ENCODE results near the gene EMC7.
"Not testable (repeated sequence)": the region's sequence is repeated elsewhere in the genome, so short reads cannot be mapped to it uniquely, and the experiment has no call there.

Gene EMC7

DNA sequence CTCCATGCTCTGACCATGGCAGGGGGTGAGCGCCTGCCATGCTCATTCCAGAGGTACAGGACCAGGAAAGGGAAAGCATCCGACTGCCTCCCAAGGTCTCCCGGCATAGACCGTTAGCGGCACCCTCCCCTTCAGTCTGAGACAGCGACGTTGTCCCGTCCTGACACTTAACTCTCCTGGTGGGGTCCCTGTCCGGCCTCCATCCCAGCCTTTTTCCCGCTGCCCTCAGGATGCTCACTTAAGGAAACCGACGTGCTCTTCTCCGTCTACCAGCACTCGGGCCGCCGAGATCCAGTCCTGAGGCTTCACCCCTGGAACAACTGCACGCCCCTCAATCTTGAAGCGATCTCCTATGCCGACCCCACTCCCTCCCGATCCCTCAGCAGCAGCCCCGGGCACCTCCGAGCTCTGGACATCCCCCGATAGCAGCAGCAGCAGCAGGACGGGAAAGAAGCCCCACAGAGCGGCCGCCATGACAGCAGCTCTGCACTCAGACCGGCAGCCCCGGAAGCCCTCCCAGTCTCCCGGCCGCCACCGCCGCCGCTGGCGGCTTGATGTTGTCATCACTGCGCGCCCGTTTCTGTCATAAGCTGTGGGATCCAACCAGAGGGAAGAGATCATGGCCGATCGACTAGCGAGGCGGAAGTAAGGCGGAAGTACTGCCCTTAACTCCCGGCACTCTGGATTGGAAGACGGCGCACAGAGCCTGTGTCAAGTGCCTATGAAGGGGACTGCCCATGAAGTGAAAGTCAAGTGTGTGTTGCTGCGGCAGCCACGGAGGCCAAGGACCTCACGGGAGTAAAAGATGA is at the start of gene EMC7, which contains the start of gene PGBD4:
Gene EMC7, minus strand, starts transcription at position 497 of the 809 bp plus-strand sequence. Its CDS starts 23 bp downstream, at position 474.
Gene PGBD4, plus strand, starts transcription at position 718 of the 809 bp plus-strand sequence. CDS start 449 bp downstream, outside the sequence.
- DNase-seq = peak; percentile 99

DNA sequence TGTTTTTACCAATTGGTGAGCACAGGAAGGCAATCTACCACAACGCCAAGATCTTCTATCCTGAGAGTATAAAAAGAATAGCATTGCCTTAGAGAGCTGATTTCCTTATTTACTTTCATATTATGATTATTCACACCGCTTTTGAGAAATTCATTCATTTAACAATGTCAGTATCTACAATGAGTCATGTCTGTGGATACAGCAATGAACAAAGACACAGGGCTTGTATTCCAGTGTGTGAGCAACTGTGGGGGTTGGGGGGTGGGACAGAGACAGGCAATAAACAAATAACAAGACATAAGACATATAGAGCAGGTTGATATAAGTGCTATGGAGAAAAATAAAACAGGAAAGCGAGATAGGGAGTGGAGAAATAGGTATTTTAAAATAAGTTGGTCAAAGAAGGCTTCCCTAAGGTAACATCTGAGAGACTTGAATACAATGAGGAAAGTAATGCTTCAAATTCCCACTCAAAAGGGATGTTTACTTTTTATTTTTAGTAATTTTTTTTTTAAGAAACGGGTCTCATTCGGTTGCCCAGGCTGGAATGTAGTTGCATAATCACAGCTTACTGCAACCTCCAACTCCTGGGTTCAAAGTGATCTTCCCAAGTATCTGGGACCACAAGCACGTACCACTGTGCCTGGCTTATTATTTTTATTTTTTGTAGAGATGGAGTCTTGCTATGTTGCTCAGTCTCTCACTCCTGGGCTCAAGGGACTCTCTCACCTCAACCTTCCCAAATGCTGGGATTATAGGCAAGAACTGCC is 45.9 kb upstream of the EMC7 start:
- no peak for DNase-seq

DNA sequence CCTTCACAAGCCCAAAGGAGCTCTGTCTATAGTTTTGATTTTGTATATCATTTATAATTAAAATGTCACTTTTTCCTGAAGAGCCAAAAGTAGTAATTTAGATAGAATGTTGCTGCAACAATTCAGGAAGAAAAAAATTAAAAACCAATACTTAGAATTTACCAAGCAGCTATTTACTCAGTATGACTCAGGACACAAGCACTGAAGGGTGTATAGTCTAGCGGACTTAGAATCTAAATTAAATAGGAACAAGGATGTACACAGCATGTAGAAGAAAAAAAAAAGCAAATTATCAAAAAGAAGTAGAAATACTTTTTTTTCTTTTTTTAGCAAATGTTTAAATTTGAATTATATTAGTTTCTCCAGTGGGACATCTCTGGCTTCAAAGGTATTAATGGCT is 31.8 kb upstream of the EMC7 start:
- no peak for DNase-seq

DNA sequence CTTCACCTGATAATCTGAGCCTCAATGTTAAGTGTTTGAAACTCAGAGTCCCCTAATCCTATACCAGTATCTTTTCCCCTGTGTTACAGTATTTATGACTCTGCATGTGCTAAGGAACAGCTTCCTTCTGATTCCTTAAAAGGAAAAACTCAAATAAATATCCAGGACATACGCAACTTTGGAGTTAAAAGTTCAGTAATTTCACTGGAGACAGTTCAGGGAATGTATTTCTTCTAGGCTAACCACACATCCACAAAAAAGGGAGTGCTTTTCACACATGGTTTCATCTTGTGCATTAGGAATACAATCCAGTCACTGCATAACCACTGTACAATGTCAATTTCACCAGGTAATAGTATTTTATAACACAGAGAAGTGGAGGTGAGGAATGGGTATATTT is 31.2 kb upstream of the EMC7 start:
- no peak for DNase-seq

DNA sequence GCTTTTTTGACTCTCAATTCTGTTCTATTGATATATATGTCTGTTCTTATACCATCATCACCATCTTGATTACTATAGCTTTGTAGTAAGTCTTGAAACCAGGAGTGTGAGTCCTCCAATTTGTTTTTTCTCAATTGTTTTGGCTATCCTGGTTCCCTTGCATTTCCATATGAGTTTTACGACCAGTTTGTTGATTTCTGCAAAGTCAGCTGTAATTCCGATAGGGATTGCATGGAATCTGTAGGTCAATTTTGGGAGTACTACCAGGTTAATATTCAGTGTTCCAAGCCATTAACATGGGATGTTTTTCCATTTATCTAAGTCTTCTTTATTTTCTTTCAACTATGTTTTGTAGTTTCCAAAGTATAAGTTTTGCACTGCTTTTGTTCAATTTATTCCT is 27.2 kb upstream of the EMC7 start:
- no peak for DNase-seq

DNA sequence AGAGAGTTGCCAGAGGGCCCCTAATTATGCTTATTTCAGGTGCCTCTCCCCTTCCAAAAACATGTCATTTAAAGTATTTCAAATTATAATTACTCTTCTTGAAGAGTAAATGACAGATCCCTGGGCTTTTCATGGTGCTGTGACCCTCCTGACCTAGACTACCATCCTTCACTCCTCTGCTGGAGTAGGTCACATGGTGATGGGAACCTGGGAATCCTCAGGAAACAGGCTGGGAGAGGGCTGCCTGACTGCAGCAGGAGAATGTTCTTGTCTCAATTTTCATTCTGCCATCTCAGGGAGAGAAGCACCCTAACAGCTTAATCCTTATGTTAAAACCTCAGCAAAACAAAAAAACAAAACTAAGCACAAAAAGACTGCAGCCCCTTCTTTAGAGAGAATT is 24.9 kb upstream of the EMC7 start:
- no peak for DNase-seq

DNA sequence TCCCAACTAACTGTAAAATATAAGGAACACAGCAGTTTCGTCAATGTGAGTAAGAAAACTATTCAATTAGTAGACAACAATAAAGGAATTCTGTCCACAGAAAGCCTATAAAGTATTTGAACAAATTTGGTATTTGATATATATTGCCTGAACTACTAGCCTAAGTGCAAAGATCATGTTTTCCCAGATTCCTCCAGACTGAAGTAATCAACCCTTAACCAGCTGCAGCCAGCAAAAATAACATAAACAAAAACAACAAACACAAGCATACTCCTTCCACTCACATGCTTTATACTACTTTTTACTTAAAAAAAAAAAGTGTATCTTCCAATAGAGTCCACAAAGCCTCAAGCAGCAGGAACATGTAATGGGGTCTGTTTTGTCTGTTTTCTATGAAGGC is 24.3 kb upstream of the EMC7 start:
- DNase-seq = no peak

DNA sequence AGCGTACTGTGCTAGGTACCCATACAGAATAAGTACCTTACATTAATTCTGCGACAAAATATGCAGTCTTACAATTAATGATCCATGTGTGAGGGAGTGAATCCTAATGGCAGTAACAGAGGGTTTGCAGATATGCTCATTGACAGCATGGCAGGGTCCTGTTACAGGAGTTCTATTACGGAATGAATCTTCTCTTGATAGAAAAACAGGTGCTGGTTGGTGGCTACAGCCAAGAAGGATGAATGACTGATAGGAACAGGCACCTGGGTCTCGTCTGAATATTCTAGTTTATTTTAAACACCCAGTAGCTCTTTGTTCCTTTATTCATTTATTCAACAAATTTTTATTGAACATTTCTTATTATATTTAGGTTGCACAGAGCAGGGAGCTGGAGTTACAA is 23.0 kb upstream of the EMC7 start:
- no peak for DNase-seq

DNA sequence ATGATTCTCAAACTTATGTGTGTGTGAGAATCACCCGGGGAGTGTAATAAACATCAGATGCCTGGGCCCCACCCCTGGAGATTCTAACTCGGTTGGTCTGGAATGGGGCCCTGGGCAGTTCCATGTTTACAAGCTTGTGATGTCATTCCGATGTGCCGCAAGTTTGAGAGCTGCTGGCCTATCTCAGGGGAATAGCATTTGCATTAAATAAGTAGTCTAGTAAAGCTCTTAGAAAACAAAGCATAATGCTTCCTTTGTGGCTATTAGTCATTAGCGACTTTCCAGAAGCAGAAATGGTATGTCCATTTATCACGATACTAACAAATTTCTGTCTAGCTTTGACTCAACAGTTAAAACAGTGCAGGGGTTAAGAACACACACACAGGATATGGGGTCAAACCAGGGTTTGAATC is 21.1 kb upstream of the EMC7 start:
- DNase-seq = no peak

GRCh38 chr15:34121786-34122185 is 20.1 kb upstream of the EMC7 start:
- not testable (repeated sequence) for DNase-seq

DNA sequence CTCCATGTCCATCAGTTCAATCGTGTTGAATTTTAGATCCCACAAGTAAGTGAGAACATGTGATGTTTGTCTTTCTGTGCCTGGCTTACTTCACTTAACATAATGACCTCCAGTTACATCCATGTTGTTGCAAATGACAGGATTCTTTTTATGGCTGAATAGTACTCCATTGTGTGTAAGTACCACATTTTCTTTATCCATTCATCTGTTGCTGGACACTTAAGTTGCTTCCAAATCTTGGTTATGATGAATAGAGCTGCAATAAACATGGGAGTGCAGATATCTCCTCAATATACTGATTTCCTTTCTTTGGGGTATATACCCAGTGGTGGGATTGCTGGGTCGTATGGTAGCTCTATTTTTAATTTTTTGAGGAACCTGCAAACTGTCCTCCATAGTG is 18.8 kb upstream of the EMC7 start:
- not testable (repeated sequence) for DNase-seq

DNA sequence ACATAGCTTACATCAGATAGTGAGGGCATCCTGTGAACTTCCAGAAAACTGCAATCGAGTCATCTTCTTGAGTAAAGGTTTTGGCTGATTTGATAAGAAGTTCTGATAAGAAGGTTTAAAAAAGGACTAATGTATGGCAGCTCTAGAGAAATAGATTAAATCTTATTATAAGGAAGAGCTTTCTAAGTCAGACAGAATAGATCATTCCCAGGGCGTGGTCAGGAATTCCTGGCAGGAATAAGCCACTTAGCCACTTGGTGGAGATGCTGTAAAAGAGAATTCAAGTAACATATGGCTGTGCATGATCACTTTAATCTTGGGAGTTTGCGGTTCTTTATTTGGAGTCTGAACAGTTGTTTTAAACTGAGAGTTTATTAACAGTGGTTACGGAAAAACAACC is 17.6 kb upstream of the EMC7 start:
- no peak for DNase-seq

DNA sequence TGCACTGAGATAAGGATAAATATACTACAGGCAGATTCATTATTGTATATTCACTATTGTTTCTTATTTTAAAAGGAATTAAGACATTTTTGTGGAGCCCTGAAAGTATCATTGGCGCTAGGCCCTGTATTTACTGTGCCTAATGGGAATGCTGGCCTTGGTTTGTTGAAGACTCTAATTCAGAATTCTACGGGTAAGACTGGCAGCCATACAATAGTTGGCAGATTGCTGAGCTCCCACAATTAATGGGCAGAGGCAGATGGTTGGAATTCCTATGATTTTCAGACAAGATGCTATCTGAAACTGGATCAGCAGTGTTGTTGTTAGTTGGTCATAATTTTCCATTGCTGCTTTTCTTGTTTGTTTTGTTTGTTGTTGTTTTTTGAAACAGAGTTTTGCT is 15.0 kb upstream of the EMC7 start:
- no peak for DNase-seq

DNA sequence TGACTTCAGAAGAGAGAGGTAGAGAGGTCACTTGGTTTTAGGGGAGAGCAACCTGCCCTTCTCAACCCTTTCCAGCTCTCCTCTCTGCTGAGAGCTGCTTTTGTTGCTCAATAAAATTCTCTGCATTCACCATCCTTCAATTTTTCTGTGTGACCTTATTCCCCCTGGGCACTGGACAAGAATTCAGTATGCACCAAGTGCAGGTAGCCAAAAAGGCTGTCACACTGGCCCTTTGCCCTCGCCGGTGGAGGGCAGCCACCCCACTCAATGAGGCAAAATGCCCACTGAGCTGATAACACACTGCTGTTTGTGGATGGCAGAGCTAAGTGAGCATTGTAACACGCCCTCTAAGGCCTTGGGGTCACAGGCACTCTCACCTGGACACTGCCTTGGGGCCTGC is 13.1 kb upstream of the EMC7 start:
- no peak for DNase-seq

- DNase-seq = no peak
Measured at GRCh38 chr15:34114215-34114614, 12.6 kb upstream of the EMC7 start.

DNA sequence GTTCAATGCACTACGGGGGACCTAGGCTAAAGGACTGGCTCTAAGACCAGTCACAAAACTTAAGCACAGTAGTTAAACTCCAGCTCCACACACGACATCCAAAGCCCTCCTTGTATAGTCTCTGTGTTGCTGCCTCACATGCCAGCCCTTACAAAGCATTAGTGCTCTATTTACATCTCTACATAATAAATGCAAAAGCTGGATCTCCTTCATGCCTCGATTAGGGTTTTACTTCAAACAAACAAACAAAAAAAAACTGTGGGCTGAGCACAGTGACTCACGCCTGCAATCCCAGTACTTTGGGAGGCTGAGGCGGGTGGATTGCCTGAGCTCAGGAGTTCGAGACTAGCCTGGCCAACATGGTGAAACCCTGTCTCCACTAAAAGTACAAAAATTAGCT is 9.8 kb upstream of the EMC7 start:
- no peak for DNase-seq

DNA sequence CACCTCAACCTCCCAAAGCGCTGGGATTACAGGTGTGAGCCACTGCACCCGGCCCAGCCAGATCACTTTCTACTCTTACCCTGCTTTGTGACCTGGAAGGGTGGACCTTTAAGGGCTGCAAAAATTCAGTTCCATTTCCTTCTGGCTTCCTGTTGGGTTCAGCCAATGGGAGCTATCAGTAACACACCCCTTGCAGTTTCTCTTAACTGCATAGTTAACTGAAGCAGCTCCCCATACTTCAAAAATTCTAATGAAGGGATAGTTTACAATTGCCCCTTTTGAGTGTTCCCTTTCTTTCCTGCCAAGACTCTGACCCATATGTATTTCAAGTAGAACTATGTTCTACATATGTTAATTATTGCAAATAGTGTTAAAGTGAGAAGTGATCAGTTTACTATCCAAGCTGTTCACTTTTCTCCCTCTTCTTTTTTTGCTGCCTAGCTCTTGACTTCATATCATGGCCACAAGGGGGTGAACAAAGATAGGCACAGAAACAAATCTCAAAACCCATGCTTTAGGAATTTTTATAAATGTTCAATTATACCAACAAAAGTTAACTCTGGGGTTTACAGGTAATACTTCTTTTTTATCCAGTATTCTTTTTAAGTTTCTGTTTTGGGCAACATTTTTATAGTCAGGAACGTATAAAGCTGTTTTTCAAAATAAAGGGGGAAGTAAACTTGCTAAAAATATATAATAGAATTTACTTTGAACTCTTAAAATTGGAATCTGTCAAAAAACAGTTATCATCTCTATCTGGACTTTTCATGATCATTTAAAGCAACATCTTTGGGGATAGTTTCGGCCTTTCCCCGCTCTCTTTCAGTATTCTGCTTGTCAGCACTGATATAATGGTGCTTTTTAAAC is 8.4 kb upstream of the EMC7 start:
- no peak for DNase-seq

DNA sequence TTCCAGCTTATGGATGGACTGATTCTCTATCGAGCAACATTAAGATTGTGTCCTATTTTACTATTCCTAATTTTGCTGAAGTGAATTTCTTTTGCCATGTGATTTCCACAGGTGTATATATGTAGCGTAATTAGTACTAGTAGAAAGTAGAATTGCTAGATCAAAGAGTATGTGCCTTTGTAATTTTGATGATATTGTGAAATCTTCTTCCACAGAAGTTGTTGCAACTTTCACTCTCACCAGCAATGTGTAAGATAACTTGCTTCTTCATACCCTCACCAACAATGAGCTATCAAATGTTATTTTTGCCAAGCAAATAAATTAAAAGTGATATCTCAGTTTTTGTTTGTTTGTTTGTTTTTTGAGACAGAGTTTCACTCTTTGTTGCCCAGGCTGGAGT is 5.7 kb upstream of the EMC7 start:
- no peak for DNase-seq

DNA sequence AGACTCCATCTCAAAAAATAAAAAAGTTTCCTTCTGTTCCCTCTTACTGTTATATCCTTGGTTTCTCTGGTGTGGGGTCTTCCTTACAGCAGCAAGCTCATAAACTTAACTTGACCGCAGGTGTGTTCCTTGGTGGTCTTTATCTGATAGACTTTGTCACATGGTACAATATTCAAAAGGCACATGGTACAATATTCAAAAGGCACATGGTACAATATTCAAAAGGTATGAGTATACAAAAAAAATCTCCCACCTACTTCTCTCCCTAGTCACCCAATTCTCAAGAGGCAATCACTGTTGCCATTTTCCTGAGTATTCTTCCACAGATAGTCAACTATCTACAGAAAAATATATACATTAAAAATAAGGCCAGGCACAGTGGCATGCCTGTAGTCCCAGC is 4.8 kb upstream of the EMC7 start:
- DNase-seq = no peak

DNA sequence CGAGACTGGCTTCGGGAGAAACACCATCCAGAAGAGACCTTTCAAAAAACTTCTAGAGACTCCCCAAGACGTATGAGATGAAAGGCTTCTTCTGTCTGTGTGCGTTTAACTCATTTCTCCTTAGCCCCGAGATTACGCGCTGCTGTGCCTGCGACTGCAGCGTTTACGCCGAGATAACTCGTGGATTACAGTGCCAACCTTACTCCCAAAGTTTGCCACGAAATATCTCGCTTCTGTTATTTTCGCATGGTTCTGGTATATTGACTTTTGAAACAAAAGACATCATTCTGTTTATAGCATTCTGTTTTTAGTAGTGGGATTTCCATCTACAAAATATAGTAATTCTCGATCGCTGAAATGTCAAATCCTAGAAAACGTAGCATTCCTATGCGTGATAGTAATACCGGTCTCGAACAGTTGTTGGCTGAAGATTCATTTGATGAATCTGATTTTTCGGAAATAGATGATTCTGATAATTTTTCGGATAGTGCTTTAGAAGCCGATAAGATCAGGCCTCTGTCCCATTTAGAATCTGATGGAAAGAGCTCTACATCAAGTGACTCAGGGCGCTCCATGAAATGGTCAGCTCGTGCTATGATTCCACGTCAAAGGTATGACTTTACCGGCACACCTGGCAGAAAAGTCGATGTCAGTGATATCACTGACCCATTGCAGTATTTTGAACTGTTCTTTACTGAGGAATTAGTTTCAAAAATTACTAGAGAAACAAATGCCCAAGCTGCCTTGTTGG is 688 bp upstream of the EMC7 start:
- no peak for DNase-seq

GRCh38 chr15:34099914-34100313 is 1.7 kb downstream of the EMC7 start:
- DNase-seq = no peak

GRCh38 chr15:34085746-34086145 is 15.9 kb downstream of the EMC7 start:
- DNase-seq = no peak

- DNase-seq = no peak
Measured at GRCh38 chr15:34084086-34084485, 17.6 kb downstream of the EMC7 start.

Measured in retina (tissue), 1 donor.